NCI-H146 (cell line): ENCODE results near the gene PTPN3.
"Not testable (repeated sequence)": the region's sequence is repeated elsewhere in the genome, so short reads cannot be mapped to it uniquely, and the experiment has no call there.

ENCODE experiments used
- DNase-seq: peaks from one replicate; lab custom pipeline; 2025; lab: John Stamatoyannopoulos, UW

PTPN3 gene, protein sequence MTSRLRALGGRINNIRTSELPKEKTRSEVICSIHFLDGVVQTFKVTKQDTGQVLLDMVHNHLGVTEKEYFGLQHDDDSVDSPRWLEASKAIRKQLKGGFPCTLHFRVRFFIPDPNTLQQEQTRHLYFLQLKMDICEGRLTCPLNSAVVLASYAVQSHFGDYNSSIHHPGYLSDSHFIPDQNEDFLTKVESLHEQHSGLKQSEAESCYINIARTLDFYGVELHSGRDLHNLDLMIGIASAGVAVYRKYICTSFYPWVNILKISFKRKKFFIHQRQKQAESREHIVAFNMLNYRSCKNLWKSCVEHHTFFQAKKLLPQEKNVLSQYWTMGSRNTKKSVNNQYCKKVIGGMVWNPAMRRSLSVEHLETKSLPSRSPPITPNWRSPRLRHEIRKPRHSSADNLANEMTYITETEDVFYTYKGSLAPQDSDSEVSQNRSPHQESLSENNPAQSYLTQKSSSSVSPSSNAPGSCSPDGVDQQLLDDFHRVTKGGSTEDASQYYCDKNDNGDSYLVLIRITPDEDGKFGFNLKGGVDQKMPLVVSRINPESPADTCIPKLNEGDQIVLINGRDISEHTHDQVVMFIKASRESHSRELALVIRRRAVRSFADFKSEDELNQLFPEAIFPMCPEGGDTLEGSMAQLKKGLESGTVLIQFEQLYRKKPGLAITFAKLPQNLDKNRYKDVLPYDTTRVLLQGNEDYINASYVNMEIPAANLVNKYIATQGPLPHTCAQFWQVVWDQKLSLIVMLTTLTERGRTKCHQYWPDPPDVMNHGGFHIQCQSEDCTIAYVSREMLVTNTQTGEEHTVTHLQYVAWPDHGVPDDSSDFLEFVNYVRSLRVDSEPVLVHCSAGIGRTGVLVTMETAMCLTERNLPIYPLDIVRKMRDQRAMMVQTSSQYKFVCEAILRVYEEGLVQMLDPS

DNA sequence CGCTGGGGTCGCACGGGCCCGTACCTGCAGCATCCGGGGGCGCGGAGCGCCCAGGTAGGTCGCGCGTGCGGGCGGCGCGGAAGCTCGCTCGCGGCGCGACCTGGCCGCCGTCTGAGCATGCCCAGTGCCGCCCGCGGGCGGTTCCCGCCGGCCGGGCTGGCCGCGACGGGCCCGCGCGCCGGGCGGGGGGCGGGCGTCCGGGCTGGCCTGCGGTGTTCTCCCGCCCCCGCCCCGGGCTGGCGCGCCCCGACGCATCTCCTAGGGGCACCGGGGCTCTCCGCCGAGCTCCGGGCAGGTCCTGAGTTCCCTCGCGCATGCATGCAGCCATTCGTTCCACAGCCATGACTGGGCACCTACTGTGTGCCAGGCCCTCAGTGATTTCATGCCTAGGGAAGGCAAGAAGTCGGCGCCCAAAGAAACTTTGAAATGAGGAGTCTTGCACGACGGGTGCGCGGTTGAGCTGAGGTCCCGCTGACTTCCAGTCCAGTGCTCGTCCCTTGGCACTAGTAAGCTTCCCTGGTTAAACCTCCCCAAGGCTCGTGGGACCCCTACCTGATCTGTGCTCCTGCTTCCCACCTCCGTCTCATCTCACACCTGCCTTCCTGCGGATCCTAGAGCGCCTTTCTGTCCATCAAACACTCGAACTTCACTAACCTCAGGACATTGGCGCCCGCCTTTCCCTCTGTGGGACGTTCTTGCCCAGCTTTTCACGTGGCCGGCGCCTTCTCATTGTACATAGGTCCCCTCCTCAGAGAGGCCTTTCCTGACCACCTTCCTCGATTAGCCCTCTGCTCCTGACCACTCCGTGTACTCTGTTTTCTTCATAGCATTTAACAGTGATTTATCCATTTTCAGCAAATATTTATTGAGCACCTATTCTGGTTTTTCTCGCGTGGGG, at the start of gene PTPN3:
PTPN3 (minus strand) TSS at position 113 of the 898 bp plus-strand sequence. CDS start 34,873 bp downstream, outside the sequence.
- DNase-seq, result peak; percentile 43

DNA sequence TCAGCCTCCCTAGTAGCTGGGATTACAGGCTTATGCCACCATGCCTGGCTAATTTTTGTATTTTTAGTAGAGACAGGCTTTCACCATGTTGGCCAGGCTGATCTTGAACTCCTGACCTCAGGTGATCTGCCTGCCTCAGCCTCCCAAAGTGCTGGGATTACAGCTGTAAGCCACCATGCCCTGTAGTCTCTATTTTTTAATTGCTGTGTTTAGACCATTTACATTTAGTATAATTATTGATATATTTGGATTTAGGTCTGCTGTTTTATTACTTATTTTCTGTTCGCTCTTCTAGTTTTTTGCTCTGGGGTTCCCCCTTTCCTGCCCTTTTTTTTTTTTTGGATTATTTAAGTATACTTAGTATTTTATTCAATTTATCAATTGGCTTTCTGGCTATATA, 46.8 kb upstream of the PTPN3 start:
- DNase-seq, result not testable (repeated sequence)

DNA sequence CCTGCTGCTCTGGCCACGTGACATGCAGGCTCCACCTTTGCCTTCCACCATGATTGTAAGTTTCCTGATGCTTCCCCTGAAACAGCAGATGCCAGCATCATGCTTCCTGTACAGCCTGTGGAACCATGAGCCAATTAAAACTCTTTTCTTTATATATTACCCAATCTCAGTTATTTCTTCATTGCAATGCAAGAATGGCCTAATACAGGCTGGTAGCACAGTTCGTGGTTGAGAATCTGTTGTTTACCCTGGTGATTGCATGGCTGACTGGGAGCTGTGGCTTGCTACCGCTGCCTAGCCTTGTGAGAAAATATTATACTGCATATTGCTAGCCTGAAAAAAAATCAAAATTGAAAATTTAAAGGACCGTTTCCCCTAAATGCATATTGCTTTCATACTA, 44.8 kb upstream of the PTPN3 start:
- no peak for DNase-seq

DNA sequence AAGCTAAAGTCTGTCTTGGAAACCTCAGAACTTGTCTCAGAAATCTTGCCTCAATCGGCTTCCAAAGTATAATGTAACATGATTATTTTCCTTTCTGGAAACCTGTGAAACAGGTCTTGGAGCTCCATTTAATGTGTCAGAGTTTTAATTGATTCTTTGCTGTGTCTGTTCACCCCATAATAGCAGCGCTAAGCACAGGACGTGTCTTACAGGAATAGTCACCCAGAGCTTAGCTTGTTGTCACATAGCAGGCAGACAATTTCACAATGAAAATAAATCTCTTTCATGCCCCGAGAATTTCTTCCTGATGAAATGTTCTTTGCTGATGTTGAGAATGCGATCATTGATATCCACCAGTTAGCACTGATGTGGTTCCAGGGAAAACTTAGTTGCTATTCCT, 40.2 kb upstream of the PTPN3 start:
- no peak for DNase-seq

DNA sequence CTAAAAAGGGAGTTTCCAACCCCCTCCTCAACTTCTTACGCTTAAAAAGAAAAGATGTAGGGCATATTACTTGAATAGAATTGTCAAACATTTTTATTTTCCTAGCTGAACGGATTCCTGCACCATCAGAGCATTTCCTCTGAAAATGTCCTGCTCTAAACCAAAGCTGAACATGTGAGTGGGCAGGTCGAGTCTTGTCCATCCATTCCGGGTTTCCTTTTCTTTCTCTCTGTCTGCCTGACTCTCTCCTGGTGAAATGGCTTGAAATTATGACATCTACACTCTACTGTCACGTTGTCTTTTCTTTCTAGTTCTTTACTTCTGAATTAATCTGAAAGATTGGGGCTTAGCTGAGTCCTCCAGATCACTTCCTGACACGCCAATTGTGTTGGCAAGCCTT, 39.2 kb upstream of the PTPN3 start:
- DNase-seq, result no peak

DNA sequence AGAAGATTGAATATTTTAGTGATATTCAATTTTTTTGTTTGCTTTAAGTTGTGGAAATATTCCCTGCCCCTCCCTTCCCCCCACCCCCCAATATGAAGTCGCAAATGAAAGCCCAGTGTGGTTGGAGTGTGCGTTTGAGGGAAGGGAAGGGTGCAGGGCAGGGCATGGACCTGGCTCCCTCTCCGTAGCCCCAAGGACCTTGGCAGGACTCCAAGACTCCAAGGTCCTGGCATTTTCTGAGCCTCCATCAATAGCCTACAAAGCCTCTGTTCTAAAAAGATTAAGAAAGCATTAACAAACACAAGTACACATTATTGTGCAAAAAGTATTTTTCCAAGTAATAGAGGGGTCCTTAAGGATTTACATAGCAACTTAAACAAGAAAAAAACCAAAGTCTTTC, 38.8 kb upstream of the PTPN3 start:
- DNase-seq, result no peak

DNA sequence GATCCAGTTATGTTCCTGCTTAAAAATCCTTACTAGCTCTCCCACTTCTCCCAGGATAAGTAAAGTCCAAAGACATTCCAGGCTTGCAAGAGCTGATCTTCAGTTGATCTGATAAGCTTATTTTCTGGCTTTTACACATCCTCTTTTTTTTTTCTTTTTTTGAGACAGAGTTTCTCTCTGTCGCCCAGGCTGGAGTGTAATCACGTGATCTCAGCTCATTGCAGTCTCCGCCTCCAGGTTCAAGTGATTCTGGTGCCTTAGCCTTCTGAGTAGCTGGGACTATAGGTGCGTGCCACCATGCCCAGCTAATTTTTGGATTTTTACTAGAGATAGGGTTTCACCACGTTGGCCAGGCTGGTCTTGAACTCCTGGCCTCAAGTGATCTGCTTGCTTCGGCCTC, 37.3 kb upstream of the PTPN3 start:
- DNase-seq, result no peak

DNA sequence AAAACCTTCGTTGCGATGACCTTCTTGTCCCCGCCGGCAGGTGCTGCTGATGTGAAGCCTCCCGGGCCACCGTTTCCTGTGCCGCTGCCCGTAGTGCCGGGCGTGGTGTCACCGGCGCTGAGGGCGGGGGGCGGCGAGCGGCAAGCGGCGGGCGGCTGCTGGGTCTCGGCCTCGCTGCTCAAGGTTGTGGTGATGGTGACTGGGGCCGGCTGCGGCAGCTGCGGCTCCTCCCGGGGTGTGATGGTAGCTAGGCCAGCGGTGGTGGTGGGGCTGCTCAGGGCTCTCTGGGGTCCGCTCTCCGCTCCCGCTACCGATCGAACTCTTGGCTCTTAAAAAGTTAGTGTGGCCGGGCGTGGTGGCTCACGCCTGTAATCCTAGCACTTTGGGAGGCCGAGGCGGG, 36.0 kb upstream of the PTPN3 start:
- no peak for DNase-seq

DNA sequence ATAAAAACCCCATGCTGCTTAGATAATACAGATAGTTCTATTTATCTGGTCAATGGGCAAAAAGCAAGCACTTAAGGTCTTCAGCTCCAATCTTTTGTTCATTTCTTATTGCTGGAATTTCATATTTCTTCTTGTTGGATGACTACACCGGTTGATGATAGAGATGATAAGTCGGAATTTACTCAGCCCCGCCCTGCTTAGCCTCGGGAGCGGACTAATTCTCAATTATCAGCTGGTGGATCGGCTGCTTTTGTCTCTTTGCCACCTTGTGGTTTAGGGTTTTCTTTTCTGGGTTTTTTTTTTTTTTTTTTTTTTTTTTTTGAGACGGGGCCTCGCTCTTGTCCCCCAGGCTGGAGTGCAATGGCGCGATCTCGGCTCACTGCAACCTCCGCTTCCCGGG, 34.5 kb upstream of the PTPN3 start:
- not testable (repeated sequence) for DNase-seq

DNA sequence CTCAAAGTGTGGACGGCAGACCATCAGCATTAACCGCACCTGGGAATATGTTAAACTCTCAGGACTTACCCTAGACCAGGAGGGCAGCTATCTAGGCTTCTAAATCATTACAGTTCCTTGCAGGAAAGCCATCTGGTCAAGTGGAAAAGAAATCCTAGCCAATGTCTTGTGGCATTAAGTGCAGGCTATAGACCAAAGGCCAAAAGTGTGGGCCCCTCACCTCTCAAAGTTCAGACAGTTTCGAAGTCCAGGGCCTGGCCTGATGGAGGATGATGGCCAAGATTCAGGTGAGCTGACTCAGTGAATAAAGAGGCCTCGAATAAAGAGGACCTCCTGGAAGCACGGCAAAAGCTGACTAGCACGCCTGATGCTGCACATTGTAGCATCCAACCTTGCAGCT, 24.0 kb upstream of the PTPN3 start:
- no peak for DNase-seq

DNA sequence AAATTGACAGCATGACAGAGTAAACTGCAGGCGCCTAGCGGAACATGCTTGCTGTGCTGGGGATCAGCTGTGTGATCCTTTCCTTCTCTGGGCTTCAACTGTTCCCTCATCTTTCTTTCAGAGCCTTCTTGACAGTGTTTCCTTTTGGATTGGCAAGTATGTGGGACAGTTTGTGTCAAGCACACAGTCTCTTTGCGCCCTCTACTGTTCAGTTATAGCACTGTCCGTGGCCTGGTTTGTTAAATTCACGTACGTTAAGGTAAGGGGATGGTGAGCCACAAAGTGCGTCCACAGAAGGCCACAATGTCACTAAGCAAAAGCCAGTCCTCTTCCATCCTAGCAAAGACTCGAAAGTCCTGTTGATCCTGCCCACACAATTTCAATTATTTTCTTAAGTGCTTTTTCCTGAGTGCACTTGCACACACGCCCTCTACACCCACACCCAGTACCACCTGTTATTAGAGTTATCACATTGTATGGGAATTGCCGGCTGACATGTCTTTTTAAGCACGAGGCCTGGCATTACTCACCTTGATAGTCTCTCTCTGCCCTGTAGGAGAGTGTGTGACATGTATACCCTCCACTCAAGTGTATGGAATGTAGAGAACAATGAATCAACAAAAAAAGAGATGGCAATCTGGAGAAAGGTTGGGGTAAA, 22.5 kb upstream of the PTPN3 start:
- DNase-seq, result peak; percentile 59

DNA sequence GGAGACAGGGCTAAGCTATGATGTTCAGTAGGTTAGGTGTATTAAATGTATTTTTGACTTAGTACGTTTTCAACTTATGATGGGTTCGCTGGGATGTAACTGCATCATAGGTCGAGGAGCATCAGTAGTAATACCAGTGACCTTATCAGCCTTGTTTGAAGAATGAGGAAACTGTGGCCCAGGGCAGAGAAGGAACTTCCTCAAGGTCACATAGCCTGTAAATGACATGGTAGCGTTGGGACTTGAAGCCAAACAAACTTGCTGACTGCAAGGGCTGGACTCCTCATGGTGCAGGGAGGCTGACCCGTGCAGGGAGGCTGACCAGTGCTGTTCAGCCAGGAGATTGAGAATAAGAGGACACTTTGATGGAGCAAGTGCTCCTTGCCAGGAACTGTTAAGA, 21.3 kb upstream of the PTPN3 start:
- no peak for DNase-seq

DNA sequence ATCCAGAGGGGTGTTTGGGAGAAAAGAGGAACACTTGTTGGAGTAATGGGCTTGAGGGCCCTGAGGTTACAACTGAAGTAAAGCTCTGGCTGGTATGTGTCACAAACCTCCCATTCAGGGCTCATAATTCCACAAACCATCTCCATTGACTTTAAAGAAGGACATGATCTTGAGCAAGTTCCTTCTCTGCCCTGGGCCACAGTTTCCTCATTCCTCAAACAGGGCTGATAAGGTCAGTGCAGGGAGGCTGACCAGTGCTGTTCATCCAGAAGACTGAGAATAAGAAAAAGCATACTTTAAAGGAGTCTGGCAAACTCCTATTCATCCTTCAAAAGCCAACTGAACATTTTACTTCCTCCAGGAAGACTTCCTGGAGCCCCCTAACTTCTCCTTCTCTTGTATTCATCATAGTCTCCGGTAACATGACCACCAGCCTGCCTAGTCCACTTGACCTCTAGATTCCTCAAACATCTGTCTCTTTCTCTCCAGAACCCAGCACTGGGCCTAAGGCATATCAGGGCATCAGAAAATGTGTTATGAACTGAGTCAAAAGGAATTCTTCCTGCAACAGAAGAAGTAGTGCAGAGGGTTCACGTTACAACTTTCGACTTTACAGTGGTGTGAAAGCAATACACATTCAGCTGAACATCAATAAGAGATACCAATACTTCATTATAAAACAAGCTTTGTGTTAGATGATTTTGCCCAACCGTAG, 20.7 kb upstream of the PTPN3 start:
- DNase-seq, result no peak

DNA sequence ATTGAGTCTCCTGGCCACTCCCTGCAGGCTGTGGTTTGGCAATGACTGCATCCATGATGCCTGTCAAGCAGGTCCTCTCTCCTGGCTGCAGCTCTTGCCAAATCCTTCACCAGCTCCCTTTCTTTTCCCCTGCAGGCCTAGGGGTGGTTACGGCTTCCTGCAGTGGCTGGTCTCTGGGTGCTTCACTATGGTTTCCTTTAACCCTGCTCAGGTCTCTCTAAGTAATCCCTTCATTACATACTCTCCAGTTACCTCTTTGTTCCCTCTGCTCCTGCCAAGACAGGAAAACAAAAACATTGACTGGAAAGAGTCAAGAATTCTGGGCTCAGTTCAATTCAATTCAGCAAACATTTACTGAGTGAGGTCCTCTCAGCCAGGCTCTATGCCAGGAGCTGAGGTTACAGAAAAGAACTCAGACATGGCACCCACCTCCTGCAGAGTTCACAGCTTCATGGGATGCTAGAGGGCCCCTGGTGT, 19.8 kb upstream of the PTPN3 start:
- no peak for DNase-seq

DNA sequence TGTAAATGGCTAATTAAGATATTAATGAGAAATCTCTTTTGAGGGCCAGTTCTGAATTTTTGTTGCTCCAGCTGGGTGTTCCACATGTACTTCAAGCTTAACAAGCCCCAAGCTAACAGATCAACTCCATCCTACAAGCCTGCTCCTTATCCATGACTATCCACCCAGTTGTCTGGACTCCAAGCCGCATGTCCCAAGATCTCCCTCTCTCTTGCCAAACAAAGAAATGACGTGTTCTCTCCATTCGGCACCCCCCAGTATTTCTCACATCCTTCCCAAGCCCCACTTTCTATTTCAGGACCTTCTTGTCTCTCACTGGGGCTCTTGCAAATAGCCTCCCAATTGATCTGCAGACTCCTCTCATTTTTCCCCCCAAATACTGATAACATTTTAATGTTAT, 15.8 kb upstream of the PTPN3 start:
- DNase-seq, result no peak

DNA sequence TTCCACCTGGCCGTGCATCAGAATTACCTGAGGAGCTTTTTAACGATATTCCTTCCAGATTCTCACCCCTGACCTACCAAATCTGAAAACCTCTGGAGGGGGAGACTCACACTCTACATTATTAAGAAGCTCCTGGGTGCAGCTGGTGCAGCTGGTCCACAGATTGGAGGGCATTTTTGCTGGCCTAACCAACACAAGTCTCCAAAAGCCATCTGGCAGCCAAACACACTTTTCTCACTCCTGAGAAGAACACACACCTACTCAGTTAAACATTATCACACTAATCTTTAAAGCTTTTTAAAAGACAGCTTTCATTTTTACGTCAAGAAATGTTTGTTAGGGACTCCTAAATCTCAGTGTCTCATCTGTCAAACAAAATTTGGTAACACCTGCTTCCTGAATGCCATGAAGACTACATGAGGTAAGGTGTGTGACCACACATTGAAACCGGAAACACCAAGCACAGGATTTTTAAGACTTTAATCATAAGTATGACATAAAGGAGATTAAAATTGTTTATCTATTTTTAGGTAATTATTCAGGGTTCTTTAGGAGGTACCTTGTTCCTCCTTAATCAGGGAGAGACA, 14.2 kb upstream of the PTPN3 start:
- DNase-seq, result no peak

DNA sequence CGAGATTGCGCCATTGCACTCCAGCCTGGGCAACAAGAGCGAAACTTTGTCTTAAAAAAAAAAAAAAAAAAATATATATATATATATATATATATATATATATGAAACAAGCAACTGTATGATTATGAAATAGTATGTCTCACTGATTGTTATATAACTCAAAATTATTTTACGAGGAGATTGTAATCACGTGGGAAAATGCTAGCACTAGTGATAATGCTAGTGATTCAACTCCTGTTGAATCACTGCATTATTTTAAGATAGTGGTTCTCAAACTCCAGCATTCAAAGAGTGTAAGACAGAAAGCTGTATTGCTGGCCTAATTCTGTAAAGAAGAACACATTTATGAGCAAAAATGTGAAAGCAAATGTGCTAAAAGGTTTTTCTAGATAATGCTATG, 12.4 kb upstream of the PTPN3 start:
- DNase-seq, result no peak

DNA sequence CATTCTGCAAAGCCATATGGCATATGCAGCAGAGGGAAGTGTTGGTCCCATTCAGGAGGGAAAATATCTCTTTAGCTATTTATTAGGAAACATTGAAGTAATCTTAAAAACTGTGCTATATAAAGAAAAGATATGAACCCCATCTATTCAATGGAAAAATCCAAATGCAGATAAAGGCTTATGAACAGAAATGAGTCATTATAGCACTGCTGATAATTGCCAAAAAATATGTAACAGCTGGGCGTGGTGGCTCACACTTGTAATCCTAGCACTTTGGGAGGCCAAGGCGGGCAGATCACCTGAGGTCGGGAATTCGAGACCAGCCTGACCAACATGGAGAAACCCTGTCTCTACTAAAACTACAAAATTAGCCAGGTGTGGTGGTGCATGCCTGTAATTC, 11.9 kb upstream of the PTPN3 start:
- DNase-seq, result not testable (repeated sequence)

DNA sequence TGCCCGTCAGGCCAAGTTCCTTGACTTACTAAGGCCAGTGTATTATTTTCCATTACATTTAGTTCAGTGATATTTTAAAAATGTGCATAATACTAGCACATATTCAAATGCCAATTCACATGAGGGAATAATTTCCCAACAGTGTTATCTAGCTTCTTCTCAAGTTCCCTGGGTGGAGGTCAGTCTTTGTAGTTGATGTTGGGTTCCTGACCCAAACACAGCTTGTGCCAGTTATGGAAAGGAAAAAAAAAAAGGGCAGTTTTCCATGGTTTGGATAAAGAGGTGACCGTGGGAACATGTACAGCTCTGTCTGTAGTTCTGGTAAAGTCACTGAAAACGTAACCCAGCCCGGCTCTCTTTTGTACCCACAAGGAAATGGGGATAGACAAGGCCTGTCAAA, 11.5 kb upstream of the PTPN3 start:
- no peak for DNase-seq

DNA sequence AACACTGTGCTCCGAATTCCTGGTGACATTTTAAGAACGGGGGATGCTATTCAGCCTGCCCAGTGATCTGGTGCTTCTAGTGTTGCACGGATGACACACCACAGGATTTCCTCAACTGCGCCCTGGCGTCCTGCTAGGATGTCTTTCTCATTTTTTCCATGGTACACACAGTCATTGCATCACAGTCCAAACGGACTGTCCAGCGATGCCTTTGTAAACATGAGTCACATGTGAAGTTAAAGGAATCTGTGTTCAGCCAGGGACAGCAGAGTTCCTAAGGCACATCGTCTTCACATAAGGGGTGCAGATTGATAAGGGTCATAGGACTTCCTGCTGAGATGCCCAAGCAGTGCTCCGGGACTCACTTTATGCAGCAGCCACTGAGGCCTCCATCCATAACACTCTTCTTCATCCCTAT, 9.3 kb upstream of the PTPN3 start:
- DNase-seq, result no peak
